HG03575 (cell line): ENCODE results near the gene ARID4A.
"Not testable (repeated sequence)": the region's sequence is repeated elsewhere in the genome, so short reads cannot be mapped to it uniquely, and the experiment has no call there.

Source experiments
- ATAC-seq: cut with Tn5 transposase; IDR thresholded peaks from one replicate; pipeline ENCODE4 v1.9.1; 2021; ENCODE audit not compliant: unreplicated experiment, insufficient number of reproducible peaks, low FRiP score; ENCODE audit errors: extremely low read depth

The ARID4A gene, protein sequence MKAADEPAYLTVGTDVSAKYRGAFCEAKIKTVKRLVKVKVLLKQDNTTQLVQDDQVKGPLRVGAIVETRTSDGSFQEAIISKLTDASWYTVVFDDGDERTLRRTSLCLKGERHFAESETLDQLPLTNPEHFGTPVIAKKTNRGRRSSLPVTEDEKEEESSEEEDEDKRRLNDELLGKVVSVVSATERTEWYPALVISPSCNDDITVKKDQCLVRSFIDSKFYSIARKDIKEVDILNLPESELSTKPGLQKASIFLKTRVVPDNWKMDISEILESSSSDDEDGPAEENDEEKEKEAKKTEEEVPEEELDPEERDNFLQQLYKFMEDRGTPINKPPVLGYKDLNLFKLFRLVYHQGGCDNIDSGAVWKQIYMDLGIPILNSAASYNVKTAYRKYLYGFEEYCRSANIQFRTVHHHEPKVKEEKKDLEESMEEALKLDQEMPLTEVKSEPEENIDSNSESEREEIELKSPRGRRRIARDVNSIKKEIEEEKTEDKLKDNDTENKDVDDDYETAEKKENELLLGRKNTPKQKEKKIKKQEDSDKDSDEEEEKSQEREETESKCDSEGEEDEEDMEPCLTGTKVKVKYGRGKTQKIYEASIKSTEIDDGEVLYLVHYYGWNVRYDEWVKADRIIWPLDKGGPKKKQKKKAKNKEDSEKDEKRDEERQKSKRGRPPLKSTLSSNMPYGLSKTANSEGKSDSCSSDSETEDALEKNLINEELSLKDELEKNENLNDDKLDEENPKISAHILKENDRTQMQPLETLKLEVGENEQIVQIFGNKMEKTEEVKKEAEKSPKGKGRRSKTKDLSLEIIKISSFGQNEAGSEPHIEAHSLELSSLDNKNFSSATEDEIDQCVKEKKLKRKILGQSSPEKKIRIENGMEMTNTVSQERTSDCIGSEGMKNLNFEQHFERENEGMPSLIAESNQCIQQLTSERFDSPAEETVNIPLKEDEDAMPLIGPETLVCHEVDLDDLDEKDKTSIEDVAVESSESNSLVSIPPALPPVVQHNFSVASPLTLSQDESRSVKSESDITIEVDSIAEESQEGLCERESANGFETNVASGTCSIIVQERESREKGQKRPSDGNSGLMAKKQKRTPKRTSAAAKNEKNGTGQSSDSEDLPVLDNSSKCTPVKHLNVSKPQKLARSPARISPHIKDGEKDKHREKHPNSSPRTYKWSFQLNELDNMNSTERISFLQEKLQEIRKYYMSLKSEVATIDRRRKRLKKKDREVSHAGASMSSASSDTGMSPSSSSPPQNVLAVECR

DNA sequence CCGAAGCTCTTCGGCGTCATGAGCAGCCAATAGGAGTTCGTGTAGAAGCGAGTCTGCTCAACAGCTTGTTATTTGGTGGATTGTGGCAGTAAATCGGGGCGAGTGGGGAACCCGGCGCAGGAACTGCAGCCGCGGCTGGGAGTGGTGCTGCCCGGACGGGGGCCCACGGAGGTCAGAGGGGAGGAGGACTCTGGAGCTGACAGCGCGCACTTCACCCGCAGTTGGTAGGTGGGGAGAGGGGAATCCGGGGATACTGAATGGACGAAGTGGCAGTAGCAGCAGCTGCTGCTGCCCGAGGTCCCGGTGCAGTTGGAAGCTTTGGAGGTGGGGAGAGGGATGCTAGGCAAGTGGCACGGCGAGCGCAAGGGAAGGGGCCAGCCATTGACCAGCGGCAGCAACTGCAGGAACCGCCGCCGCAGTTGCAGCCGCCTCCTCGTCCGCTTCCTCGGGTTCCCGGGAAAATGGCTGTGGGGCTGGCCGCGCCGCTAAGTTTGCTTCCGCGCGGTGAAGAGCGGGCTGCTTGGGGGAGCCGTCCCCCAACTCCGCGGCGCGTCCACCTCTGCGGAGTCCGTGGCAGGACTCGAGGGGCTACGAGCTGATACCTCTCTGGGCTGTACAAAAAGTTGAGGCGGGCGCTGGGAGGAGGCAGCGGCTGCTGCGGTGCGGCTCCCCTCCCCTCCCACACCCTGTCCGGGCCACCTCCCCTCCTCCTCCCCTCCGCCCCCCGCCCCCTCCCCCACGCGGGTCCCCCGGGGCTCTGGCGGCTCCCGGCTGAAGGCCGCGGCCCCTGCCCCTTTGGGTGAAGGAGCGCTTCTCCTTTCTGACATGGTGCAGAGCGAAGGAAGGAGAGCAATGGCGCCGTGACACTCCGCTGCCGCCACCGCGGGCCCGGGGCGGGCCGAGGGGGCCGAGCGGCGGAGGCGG lies at the start of gene ARID4A:
TSS of gene ARID4A (plus strand) at position 79 of the 924 bp plus-strand sequence. CDS start 1,300 bp downstream, outside the sequence.
- ATAC-seq: no peak

DNA sequence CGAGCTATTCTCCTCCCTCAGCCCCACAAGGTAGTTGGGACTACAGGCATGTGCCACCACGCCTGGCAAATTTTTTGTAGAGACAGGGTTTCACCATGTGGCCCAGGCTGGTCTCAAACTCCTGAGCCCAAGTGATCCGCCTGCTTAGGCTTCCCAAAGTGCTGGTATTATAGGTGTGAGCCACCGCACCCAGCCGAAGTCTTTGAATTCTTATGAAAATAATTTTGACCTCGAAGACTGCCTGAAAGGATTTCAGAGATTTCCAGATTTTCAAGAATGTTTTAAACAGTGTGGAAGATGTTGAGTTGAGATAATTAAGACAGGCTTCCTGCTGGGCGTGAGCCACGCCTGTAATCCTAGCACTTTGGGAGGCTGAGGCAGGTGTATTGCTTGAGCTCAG lies 48.7 kb upstream of the ARID4A start:
- no peak for ATAC-seq

DNA sequence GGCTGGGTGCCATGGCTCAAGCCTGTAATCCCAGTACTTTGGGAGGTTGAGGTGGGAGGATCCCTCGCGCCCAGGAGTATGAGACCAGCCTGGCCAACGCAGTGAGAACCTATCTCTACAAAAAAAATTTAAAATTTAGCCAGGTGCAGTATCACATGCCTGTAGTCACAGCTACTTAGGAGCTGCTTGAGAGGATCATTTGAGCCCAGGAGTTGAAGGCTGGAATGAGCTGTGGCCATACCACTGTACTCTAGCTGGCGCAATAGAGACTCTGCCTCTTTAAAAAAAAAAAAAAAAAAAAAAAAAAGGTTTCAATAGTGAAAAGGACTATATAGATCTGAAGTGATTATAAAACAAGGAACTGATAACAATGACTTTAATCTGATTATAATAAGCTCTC lies 40.2 kb upstream of the ARID4A start:
- no peak for ATAC-seq

DNA sequence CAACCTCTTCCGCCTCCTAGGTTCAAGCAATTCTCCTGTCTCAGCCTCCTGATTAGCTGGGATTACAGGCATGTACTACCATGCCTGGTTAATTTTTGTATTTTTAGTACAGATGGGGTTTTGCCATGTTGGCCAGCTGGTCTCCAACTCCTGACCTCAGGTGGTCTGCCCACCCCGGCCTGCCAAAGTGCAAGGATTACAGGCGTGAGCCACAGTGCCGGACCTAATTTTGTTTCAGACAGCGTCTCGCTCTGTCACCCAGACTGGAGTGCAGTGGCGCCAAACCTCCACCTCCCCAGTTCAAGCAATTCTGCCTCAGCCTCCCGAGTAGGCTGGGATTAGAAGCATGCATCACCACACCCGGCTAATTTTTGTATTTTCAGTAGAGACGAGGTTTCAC lies 36.4 kb upstream of the ARID4A start:
- not testable (repeated sequence) for ATAC-seq

DNA sequence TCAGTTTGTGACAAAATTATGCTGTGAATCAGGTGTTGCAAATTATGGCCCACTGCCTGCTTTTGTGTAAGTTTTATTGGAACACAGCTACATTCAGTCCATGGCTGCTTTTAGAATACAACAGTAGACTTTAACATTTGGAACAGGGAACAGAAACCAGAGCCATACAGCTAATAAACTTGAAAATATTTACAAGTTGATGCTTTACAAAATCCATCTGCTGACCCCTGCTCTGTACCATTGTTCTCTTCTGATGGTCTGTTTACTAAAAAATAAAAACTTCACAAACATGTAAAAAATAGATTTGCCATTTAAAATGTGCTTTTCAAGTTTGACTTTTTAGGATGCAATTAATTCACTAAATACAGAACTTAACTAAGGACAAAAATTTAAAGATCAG lies 33.0 kb upstream of the ARID4A start:
- no peak for ATAC-seq

DNA sequence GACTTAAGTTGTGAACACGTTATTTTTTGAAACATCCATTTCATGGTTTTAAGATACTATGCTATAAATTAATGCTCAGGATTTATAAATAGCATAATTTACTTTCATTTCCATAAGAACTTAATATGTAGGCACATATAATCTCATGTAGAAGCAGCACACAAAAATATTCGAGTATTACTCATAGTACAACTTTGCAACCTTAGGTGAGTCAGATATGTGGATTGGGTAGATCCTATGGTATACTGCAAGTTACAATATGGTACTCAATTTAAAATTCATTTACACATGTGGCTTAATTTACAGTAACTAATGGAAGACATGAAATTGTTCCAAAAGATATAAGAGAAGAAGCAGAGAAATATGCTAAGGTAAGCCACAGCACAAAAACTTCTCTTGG lies 27.7 kb upstream of the ARID4A start:
- no peak for ATAC-seq

DNA sequence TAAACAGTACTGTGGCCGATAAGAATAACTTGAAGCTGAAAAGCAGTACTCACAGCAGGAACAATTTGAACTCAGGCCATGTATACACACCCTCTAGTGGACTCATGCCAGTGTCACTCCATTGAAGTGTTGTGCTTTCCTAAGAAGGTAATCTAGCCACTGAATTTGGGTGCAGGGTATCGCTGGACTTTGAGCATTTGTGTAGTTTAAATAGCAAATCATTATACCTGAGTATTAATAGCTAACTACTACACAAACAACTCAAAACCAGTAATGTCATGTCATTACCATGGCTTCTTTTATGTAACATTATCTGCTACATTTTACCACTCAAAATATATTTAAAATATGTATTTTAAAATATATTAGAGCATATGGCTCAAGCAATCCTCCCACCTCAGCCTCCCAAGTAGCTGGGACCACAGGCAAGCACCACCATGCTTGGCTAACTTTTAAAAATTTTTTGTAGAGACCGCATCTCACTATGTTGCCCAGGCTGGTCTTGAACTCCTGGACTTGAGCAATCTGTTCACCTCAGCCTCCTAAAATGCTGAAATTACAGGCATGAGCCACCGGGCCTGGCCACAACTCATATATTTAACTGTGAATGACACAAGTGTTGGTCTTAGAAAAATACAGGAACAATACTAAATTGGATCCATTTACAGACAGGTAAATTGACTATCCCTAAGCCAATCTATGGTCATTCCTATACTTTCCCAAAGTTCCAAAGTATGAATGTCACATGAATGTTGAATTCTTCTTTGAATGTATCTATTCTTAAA lies 25.6 kb upstream of the ARID4A start:
- ATAC-seq: no peak

DNA sequence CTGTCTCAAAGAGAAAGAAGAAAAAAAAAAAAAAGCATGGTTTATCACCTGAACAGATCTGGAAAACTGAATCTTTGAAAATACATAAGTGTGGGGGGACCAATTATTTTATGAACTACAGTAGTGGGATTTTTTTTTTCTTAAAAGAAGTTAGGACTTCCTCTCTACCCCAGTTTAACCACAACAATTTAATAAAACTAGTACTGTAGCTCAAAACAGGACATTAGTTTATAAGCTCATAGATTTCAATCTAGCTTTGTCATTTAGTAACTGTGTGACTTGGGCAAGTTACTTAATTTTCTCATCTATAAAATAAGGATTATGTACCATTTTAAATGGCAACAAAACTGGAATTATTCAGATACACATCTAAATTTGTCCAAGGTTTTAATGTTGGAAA lies 23.5 kb upstream of the ARID4A start:
- ATAC-seq: no peak

DNA sequence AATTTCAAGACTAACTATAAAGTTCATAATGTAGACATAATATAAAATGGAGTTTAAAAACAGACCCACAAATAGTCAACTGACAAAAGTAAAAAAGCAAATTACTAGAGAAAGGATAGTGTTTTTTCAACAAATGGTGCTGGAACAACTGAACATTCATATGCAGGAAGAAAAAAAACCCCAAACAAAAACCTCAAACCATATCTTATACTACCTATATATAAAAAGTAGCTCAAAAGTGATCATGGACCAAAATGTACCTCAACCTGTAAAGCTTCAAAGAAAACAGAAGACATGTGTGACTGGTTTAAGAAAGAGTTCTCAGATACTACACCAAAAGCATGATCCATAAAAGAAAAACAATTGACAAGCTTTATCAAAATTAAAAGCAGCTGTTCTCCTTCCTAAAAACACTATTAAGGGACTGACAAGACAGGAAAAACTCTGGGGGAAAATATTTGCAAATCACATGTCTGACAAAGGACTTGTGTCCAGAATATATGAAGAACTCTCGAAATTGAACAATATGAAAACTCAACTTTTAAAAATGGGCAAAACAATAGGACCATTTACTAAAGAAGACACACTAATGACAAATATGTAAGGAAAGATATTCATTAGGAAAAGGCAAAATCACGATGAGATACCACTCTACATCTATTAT lies 22.7 kb upstream of the ARID4A start:
- no peak for ATAC-seq

DNA sequence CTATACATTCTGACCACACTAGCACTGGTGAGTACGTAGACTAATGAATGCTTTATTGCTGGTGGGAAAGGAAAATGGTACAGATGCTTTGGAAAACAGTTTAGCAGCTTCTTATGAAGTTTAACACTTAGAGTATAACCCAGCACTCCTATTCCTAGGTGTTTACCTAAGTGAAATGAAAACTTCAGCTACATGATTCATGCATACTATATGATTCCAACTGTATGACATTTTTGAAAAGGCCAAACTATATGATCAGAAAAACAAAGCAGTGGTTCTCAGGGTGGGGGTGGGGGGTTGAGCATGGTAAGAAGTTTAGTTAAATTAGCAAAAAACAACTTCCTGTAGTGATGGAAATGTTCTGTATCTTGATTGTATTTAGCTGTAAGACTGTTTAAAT lies 22.1 kb upstream of the ARID4A start:
- no peak for ATAC-seq

DNA sequence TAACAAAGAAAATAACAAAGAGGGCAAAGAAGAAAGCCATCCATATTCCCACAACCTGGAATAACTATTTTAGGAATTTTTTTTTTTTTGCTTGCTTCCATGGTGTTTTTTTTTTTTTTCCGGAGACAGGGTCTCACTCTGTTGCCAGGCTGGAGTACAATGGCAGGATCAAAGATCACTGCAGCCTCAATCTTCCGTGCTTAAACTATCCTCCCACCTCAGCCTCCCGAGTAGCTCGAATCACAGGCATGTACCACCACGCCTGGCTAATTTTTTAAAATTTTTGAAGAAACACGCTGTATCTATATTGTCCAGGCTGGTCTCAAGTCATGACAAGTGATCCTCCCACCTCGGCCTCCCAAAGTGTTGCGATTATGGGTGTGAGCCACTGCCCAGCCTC lies 20.2 kb upstream of the ARID4A start:
- no peak for ATAC-seq

DNA sequence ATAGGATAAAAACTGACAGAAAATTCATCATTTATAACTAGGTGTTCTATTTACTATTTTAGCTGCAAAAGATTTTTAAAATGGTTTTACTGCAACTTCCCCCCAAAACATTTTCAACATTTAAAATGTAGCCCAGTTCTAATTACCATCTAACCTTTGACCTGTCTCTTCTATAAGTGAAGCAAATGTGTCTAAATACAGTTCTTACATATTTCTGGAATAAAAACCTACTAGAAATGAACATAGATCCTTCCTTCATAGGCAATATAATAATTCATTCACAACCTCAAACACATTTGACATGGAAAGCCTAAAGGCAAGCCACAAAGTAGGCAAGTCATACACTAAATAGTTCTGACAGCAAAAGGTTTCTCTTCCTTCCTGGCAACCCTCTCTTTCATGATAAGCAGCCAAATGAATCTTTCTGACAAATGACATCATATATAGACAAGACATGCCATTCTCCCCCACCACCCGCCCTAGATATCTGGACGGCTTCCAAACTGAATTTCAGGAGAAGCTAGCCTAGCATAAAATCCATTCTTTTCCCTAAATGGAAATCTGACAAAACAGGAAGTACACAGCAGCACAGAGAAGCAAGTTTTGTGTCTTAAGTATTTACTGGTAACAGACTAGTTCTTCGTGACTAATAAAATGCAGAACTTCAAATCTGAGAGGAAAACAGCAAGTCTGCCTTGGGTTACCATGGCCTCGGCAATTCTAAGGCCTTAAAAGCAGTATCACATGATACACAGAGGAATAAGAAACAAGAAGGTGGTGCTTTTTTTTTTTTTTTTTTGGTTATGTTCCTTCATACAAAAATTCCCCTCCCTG lies 17.2 kb upstream of the ARID4A start:
- no peak for ATAC-seq

DNA sequence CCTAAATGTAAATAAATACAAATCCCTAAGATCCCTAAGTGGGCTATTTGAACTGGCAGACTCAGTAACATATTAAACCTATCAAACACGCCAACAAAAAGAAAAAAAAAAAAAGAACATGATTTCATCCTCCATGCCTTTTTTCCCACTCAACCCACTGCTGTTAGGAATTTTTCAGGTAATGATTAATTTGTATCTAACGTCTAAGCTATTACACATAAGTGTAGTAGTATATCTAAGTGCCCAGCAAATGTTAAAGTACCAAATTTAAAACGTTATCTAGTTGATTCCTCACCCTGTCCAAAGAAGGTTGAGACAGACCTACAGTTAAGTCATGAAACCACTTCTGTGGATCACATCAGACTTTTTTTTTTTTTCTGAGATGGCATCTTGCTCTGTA lies 16.4 kb upstream of the ARID4A start:
- no peak for ATAC-seq

DNA sequence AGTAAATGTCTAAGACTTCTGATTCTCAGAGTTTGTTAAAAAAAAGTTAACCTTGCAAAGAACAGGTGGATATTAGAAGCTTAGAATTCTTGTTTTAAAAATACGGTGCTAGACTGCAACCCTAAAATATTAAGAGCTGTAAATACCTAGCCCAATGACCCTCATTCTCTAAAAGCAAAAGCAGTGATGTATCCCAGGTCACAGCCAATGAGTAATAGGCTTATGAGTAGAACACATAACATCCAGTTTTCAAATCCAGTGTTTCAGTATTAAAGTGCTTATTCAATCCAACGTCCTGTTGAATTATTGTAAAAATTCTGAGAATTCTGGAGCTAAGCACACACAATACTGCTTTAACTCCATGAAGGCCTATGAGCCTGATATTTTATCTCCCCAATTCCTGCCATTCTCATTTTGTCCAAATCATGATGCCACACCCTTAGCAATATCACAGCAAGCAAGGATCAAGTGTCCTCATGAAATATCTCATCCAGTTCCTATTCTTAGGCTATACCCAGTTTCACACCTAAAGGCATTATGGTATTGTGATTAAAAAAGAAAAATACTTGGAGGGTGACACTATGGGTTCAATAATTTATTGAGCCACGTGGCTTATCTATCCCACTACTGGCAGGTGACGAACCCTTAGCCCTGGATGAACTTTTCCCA lies 15.3 kb upstream of the ARID4A start:
- no peak for ATAC-seq

DNA sequence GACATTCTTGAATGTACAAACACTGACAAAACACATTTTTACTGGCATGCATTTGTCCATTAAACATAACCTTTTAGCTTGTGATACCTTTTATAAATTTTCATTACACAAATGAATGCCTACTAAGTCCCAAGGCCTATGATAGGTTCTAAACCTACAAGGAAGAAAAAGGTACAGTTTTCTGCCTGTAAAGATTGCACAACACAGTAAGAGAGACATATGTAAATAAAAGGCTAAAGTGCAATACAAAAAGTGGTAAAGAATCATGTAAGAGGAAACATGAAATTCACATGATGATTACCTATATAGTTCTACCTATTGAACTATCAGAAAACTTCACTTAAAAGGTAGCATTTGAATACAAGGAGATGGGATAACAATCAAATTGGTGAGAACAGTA lies 14.6 kb upstream of the ARID4A start:
- no peak for ATAC-seq

DNA sequence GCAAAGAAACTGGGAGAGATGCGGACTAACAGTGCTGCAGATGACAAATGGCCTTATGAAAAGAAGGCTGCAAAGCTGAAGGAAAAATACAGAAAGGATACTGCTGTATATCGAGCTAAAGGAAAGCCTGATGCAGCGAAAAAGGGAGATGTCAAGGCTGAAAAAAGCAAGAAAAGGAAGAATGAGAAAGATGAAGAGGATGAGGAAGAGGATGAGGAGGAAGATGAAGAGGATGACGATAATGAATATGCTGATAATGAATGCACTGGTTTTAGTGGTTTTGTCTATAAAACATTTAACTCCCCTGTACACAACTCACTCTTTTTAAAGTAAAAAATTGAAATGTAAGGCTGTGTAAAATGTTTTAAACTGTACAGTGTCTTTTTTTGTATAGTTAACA lies 13.2 kb upstream of the ARID4A start:
- no peak for ATAC-seq
